ENCODE measurements around the gene MAP3K15. TPM values are rescaled to one million over a fixed set of nuclear protein-coding genes. Genes with fewer than 3 reads are reported as not detected.
"Not testable (repeated sequence)": the region's sequence is repeated elsewhere in the genome, so short reads cannot be mapped to it uniquely, and the experiment has no call there.

Gene MAP3K15
- total RNA-seq, 1 donor: under 0.01 TPM

DNA sequence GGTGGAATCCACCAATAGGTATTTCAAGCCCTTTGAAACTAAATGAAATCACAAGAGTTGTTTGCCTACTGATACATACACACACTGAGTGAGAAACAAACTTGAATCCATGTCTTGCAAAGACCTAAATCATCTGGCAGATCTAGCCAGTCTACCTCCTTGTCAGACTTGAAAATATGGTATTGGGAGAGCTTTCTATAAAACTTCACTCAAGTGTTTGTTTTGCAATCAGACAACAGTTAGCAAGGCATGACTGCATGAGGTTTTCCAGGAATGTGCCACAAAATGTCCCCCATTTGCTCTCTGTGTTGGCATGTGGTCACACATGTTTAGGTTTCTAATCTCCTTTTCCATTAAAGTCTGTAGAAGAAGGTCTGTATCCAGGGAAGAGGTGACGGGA, 52.4 kb downstream of the MAP3K15 start:
- no peak overlapping the region for H3K4me3 ChIP-seq (ENCODE audit: low read depth, low read length)
- no peak for TF ChIP-seq CTCF (IDR thresholded peaks at IDR 0.05; ENCODE audit: insufficient read depth, low read depth, low read length)
- DNase-seq (ENCODE audit: low read depth): no peak

DNA sequence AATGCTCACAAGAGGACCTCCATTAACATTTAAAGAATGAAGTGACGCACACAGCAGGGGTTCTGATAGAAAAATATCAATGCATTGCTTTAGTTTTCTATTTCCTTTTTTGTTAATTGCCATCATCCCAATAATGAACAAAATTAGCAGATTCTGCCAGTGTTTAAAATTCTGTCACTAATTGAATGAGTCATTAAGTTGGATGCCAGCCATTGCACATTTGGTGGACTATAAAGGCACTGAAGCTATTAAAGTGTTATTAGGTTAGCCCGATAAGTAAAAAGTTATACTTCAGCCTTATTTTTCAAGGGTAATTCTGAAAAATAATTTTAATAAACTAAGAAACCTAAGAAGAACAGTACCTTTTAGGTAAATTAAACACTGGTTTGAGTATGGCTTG, 53.1 kb downstream of the MAP3K15 start:
- no peak overlapping the region for H3K4me3 ChIP-seq (ENCODE audit: low read depth, low read length)
- DNase-seq (ENCODE audit: low read depth): no peak
- no peak for TF ChIP-seq CTCF (IDR thresholded peaks at IDR 0.05; ENCODE audit: insufficient read depth, low read depth, low read length)

DNA sequence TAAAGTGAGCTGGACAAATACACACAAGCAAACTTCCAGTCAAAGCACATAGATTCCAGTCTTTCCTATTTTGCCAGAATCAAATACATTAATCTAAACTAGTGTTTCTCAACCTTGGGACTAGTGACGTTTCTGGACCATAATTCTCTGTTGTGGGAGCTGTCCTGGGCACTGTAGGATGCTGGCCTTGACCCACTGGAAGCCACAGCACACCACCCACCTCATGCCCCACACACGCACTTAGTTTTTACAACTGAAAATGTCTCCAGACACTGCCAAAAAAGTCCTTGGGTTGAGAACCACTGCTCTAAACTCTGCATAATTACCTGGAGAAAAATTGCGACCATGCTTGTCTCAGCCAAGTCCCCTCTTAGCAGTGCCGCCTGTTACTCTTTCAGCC, 57.6 kb downstream of the MAP3K15 start:
- no peak for TF ChIP-seq CTCF (IDR thresholded peaks at IDR 0.05; ENCODE audit: insufficient read depth, low read depth, low read length)
- no peak overlapping the region for H3K4me3 ChIP-seq (ENCODE audit: low read depth, low read length)
- DNase-seq (ENCODE audit: low read depth): no peak

DNA sequence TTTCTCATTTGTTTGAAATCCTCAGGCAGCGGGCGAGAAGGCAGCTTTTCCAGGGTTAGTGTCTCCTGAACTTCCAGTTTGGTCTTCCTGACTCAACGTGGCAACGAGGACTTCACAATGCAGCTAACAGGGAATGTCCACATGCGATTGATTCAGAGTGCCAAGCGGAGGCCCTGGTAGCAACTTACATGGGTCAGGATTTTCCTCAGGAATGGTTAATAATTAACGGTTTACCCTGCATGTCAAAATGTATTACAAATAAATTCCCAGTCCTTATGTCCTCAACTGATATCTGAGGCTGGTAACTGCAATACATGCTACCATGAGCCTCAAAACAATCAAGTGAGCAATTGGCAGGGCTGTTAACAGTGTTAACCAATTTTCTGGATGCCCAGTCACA, 67.2 kb downstream of the MAP3K15 start:
- H3K4me3 ChIP-seq (ENCODE audit: low read depth, low read length): no peak overlapping the region
- DNase-seq (ENCODE audit: low read depth): no peak
- no peak for TF ChIP-seq CTCF (IDR thresholded peaks at IDR 0.05; ENCODE audit: insufficient read depth, low read depth, low read length)

DNA sequence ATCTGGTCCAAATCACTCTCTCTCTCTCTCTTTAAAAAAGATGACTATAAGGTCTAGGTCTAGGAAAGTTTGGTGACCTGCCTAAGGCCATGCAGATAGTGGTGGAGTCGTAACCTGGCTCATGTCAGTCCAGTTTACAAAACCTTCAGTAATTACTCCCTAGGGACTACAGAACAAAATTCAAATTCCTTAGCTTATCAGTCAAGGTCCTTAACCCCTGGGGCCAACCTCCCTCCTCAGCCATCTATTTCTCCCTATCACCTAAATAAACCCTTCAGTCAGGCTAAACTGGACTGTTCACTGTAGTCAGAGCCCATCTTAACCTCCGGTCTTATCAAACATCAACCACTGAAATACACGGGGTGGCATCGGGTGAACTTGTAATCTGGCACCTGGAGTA, 68.9 kb downstream of the MAP3K15 start:
- H3K4me3 ChIP-seq (ENCODE audit: low read depth, low read length): no peak overlapping the region
- TF ChIP-seq CTCF (IDR thresholded peaks at IDR 0.05; ENCODE audit: insufficient read depth, low read depth, low read length): no peak
- no peak for DNase-seq (ENCODE audit: low read depth)

DNA sequence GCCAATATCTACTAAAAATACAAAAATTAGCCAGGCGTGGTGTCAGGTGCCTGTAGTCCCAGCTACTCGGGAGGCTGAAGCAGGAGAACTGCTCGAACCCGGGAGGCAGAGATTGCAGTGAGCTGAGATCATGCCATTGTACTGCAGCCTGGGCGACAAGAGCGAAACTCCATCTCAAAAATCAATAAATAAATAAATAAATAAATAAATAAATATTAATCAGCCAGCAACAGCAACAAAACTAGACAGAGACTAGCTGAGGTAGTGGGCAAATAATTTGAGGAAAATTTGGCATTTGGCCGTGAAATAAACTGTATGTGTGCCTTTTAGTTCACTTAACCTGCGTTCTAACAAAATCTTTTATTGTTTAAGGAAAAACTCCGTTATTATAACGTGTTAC, 69.5 kb downstream of the MAP3K15 start:
- DNase-seq (ENCODE audit: low read depth); H3K4me3 ChIP-seq (ENCODE audit: low read depth, low read length): not testable (repeated sequence)

GRCh38 chrX:19443869-19444526, 71.3 kb downstream of the MAP3K15 start:
- DNase-seq (ENCODE audit: low read depth): no peak
- no peak for TF ChIP-seq CTCF (IDR thresholded peaks at IDR 0.05; ENCODE audit: insufficient read depth, low read depth, low read length)
- no peak overlapping the region for H3K4me3 ChIP-seq (ENCODE audit: low read depth, low read length)

Measured in fibroblast of villous mesenchyme (primary cell).